PC-3 (cell line): Measurements from ENCODE around the gene CDH12. TPM values are rescaled to one million over a fixed set of nuclear protein-coding genes. Genes with fewer than 3 reads are reported as not detected.

Experiments
- ATAC-seq: fragments of 200-7000 bp; cut with Tn5 transposase; 2 replicates; pipeline ENCODE4 v1.9.1; 2020; ENCODE audit warnings: mild to moderate bottlenecking, moderate library complexity
- BruUV-seq: library from RNA; stranded (reverse); fragments of 400-500 nt; replicated peaks from 2 replicates; lab custom pipeline; 2021; lab: Mats Ljungman, UMichigan
- CTCF ChIA-PET: fragments of 300-600 bp; sonication (Branson Sonifier 250); formaldehyde crosslinking; loops from one replicate; lab custom pipeline; 2022; ENCODE audit warnings: antibody characterized with exemption; lab: Charles Lee
- POLR2A ChIA-PET: fragments of 300-600 bp; sonication (Branson Sonifier 250); formaldehyde crosslinking; loops from one replicate; lab custom pipeline; 2022; ENCODE audit warnings: antibody characterized with exemption; ENCODE audit not compliant: unreplicated experiment; lab: Charles Lee
- DNase-seq: peaks from one replicate; pipeline ENCODE4 v3.0.0-alpha.2; 2015
- H2AFZ ChIP-seq: fragments of 300-600 bp; sonication (generic); 2 replicates; pipeline ENCODE4 v1.6.0; 2016; ENCODE audit warnings: antibody characterized with exemption, low read length
- H3F3A ChIP-seq: fragments of 300-600 bp; sonication (generic); one replicate; pipeline ENCODE4 v1.6.0; 2017; ENCODE audit warnings: antibody characterized with exemption, low read length, control low read depth, mild to moderate bottlenecking; ENCODE audit not compliant: unreplicated experiment
- H3K27ac ChIP-seq: fragments of 300-600 bp; sonication (generic); 2 replicates; pipeline ENCODE4 v1.5.1; 2016; ENCODE audit warnings: mild to moderate bottlenecking, low read length
- H3K27me3 ChIP-seq: fragments of 300-600 bp; sonication (generic); 2 replicates; pipeline ENCODE4 v1.6.1; 2016; ENCODE audit warnings: low read length, mixed read lengths
- H3K36me3 ChIP-seq: fragments of 300-600 bp; sonication (generic); 2 replicates; pipeline ENCODE4 v1.6.1; 2016; ENCODE audit warnings: low read depth, mixed run types, low read length, mixed read lengths
- H3K4me1 ChIP-seq: fragments of 300-600 bp; sonication (generic); 2 replicates; pipeline ENCODE4 v1.5.1; 2016; ENCODE audit warnings: low read length; ENCODE audit not compliant: insufficient read depth
- H3K4me2 ChIP-seq: fragments of 300-600 bp; sonication (generic); 2 replicates; pipeline ENCODE4 v1.6.0; 2016; ENCODE audit warnings: low read length
- H3K4me3 ChIP-seq: fragments of 300-600 bp; sonication (generic); 2 replicates; pipeline ENCODE4 v1.5.1; 2016; ENCODE audit warnings: mild to moderate bottlenecking, low read length, mixed read lengths
- H3K79me2 ChIP-seq: fragments of 300-600 bp; sonication (generic); 2 replicates; pipeline ENCODE4 v1.6.1; 2017; ENCODE audit warnings: low read length, mixed read lengths
- H3K9ac ChIP-seq: fragments of 300-600 bp; sonication (generic); 2 replicates; pipeline ENCODE4 v1.6.0; 2016; ENCODE audit warnings: mild to moderate bottlenecking, low read length
- H3K9me2 ChIP-seq: fragments of 300-600 bp; sonication (generic); replicated peaks from 2 replicates; pipeline ENCODE4 v1.6.1; 2016; ENCODE audit warnings: mixed run types, low read length, mixed read lengths
- H3K9me3 ChIP-seq: fragments of 300-600 bp; sonication (generic); 2 replicates; pipeline ENCODE4 v1.6.1; 2016; ENCODE audit warnings: low read length, mixed read lengths
- H4K20me1 ChIP-seq: fragments of 300-600 bp; sonication (generic); 2 replicates; pipeline ENCODE4 v1.6.1; 2016; ENCODE audit warnings: low read length, mixed read lengths
- CTCF ChIP-seq: fragments of 300-600 bp; sonication (generic); conservative IDR thresholded peaks from 2 replicates; pipeline ENCODE4 v1.5.1; 2017; ENCODE audit warnings: antibody characterized with exemption, low read depth, mild to moderate bottlenecking, low read length
- EZH2 ChIP-seq: fragments of 300-600 bp; sonication (generic); IDR thresholded peaks from one replicate; pipeline ENCODE4 v1.6.1; 2017; ENCODE audit warnings: antibody characterized with exemption, mild to moderate bottlenecking, low read length; ENCODE audit not compliant: unreplicated experiment
- EZH2phosphoT487 ChIP-seq: fragments of 300-600 bp; sonication (generic); IDR thresholded peaks from 2 replicates; pipeline ENCODE4 v1.6.1; 2018; ENCODE audit warnings: mild to moderate bottlenecking, antibody characterized with exemption, low read length, borderline replicate concordance
- intact Hi-C: fragments of 100-400 bp; cut with micrococcal nuclease; formaldehyde crosslinking; loops from 2 replicates; pipeline ENCODE4 v1.9.0; 2023
- total RNA-seq: library from RNA; depleted of rRNA; stranded (reverse); fragments of >200 nt; gene quantifications from 2 replicates; pipeline ENCODE4 v1.2.3, GENCODE V29; 2014

Gene CDH12
- total RNA-seq, 1 experiment from 2014 or later = 0.44 TPM

- H3F3A ChIP-seq = no peaks in the 10 kb centered on the region
- no peak overlapping the region for H2AFZ ChIP-seq
- peak; percentile 73 for DNase-seq
- CTCF ChIA-PET = interaction anchor here (0.6 kb wide), 1 partner anchor 294 kb away, joined by 3 read pairs; no protein-coding TSS in a partner anchor
- ATAC-seq = peak; percentile 72
- H3K9me2 ChIP-seq = no peaks in the 10 kb centered on the region
- H3K27me3 ChIP-seq = peaks cover 12% of the 10 kb centered on the region; the same call in 1 of the 2 replicates
- H3K36me3 ChIP-seq = no peaks in the 10 kb centered on the region
- no peak overlapping the region for H3K9ac ChIP-seq
- POLR2A ChIA-PET = no interaction called here
- no peak overlapping the region for H3K4me2 ChIP-seq
- intact Hi-C loops = loop anchor here (2.0 to 10.0 kb wide), 3 partner anchors 102 to 295 kb away; no protein-coding TSS in a partner anchor
- no TSS peak for BruUV-seq
- no peak overlapping the region for H3K4me3 ChIP-seq
- H3K9me3 ChIP-seq = no peaks in the 10 kb centered on the region
- no peaks in the 10 kb centered on the region for H3K4me1 ChIP-seq
- no peaks in the 10 kb centered on the region for H4K20me1 ChIP-seq
- H3K79me2 ChIP-seq = no peaks in the 10 kb centered on the region
- TF ChIP-seq EZH2phosphoT487 = no peak
- TF ChIP-seq CTCF = peak; percentile 85
- no peak overlapping the region for H3K27ac ChIP-seq
Measured at GRCh38 chr5:21919414-21920022, 933.6 kb downstream of the CDH12 start.

- intact Hi-C loops = loop anchor here (2.0 to 10.0 kb wide), 3 partner anchors 101 to 296 kb away; no protein-coding TSS in a partner anchor
- H3K4me2 ChIP-seq = no peak overlapping the region
- H3K27me3 ChIP-seq = peaks cover 6% of the 10 kb centered on the region; the same call in 1 of the 2 replicates
- no peak overlapping the region for H2AFZ ChIP-seq
- H3K4me1 ChIP-seq = no peaks in the 10 kb centered on the region
- no peak overlapping the region for H3K9ac ChIP-seq
- ChIA-PET CTCF (no interaction called here), POLR2A (no interaction called here)
- H3K9me3 ChIP-seq = no peaks in the 10 kb centered on the region
- no peak overlapping the region for H3K4me3 ChIP-seq
- no peaks in the 10 kb centered on the region for H3K36me3 ChIP-seq
- H3F3A ChIP-seq = no peaks in the 10 kb centered on the region
- no peaks in the 10 kb centered on the region for H4K20me1 ChIP-seq
- H3K9me2 ChIP-seq = no peaks in the 10 kb centered on the region
- DNase-seq (no peak), ATAC-seq (no peak)
- BruUV-seq = no TSS peak
- H3K27ac ChIP-seq = no peak overlapping the region
- H3K79me2 ChIP-seq = no peaks in the 10 kb centered on the region
- no peak for TF ChIP-seq EZH2
Measured at GRCh38 chr5:21918451-21918850, 934.7 kb downstream of the CDH12 start.

GRCh38 chr5:21910731-21911130, 942.4 kb downstream of the CDH12 start:
- no peak overlapping the region for H3K27ac ChIP-seq
- ChIA-PET POLR2A (no interaction called here), CTCF (interaction anchor here (0.5 kb wide), 1 partner anchor 10 kb away, joined by 3 read pairs; no protein-coding TSS in a partner anchor)
- H3K79me2 ChIP-seq = no peaks in the 10 kb centered on the region
- intact Hi-C loops = loop anchor here (10.0 kb wide), 1 partner anchor 174 kb away; no protein-coding TSS in a partner anchor
- BruUV-seq = no TSS peak
- H3K4me1 ChIP-seq = no peaks in the 10 kb centered on the region
- H3K4me2 ChIP-seq = no peak overlapping the region
- no peak for ATAC-seq
- TF ChIP-seq EZH2phosphoT487 (no peak), CTCF (no peak), EZH2 (no peak)
- no peak overlapping the region for H3K4me3 ChIP-seq
- H3K9ac ChIP-seq = no peak overlapping the region
- no peaks in the 10 kb centered on the region for H3K36me3 ChIP-seq
- no peak overlapping the region for H2AFZ ChIP-seq
- H3K27me3 ChIP-seq = peaks cover 53% of the 10 kb centered on the region
- no peaks in the 10 kb centered on the region for H3K9me3 ChIP-seq
- no peaks in the 10 kb centered on the region for H4K20me1 ChIP-seq
- H3F3A ChIP-seq = no peaks in the 10 kb centered on the region
- no peaks in the 10 kb centered on the region for H3K9me2 ChIP-seq
- no peak for DNase-seq
